Astrocyte (in vitro differentiated cells and primary cell): Measurements from ENCODE around the gene CFAP206. TPM values are rescaled to one million over a fixed set of nuclear protein-coding genes. Genes with fewer than 3 reads are reported as not detected.
A peak's percentile ranks its signal among the peaks of the same experiment; 100 is the strongest.
"Not testable (repeated sequence)": the region's sequence is repeated elsewhere in the genome, so short reads cannot be mapped to it uniquely, and the experiment has no call there.

Experiments used
- DNase-seq: peaks from one replicate; pipeline ENCODE4 v3.0.0-alpha.2; 2010; ENCODE audit warnings: low read depth
- FAIRE-seq: peaks from 2 replicates; lab custom pipeline; 2011; peaks lifted over from hg19 to GRCh38; lab: Jason Lieb, UNC
- H2AFZ ChIP-seq: 2 replicates; pipeline ENCODE4 v1.6.0; 2012; ENCODE audit warnings: low read depth, low read length, inconsistent platforms
- H3K27ac ChIP-seq: 2 replicates; pipeline ENCODE4 v1.5.1; 2011; ENCODE audit warnings: low read depth, low read length, inconsistent platforms
- H3K27me3 ChIP-seq: 2 replicates; pipeline ENCODE4 v1.6.0; 2011; ENCODE audit warnings: low read length, inconsistent platforms; ENCODE audit not compliant: insufficient read depth
- H3K36me3 ChIP-seq: 2 replicates; pipeline ENCODE4 v1.5.1; 2011; ENCODE audit warnings: low read length, inconsistent platforms; ENCODE audit not compliant: insufficient read depth
- H3K4me1 ChIP-seq: 2 replicates; pipeline ENCODE4 v1.5.1; 2011; ENCODE audit warnings: low read length, inconsistent platforms; ENCODE audit not compliant: insufficient read depth
- H3K4me2 ChIP-seq: 2 replicates; pipeline ENCODE4 v1.6.0; 2012; ENCODE audit warnings: low read length, inconsistent platforms
- H3K4me3 ChIP-seq: 2 replicates; pipeline ENCODE4 v1.5.1; 2011; ENCODE audit warnings: low read depth, mild to moderate bottlenecking, low read length, inconsistent platforms; ENCODE audit not compliant: insufficient read depth
- H3K79me2 ChIP-seq: 2 replicates; pipeline ENCODE4 v1.6.0; 2012; ENCODE audit warnings: mild to moderate bottlenecking, low read length, inconsistent platforms; ENCODE audit not compliant: insufficient read depth
- H3K9ac ChIP-seq: 2 replicates; pipeline ENCODE4 v1.6.0; 2012; ENCODE audit warnings: mild to moderate bottlenecking, low read length, inconsistent platforms
- H3K9me3 ChIP-seq: 2 replicates; pipeline ENCODE4 v1.5.1; 2012; ENCODE audit warnings: low read depth, mild to moderate bottlenecking, low read length, inconsistent platforms; ENCODE audit not compliant: insufficient read depth
- H4K20me1 ChIP-seq: 2 replicates; pipeline ENCODE4 v1.6.0; 2012; ENCODE audit warnings: low read length, inconsistent platforms; ENCODE audit not compliant: insufficient read depth
- H3K27ac Mint-ChIP-seq: one replicate; pipeline ENCODE4 v1.8.0; 2021; ENCODE audit warnings: mild to moderate bottlenecking, mixed read lengths; ENCODE audit not compliant: unreplicated experiment
- H3K27me3 Mint-ChIP-seq: one replicate; pipeline ENCODE4 v1.8.0; 2021; ENCODE audit warnings: low read depth, mixed read lengths; ENCODE audit not compliant: unreplicated experiment
- H3K36me3 Mint-ChIP-seq: one replicate; pipeline ENCODE4 v1.8.0; 2021; ENCODE audit warnings: low read depth, mixed read lengths; ENCODE audit not compliant: unreplicated experiment
- H3K4me1 Mint-ChIP-seq: one replicate; pipeline ENCODE4 v1.8.0; 2021; ENCODE audit warnings: low read depth, mixed read lengths; ENCODE audit not compliant: unreplicated experiment
- H3K4me3 Mint-ChIP-seq: one replicate; pipeline ENCODE4 v1.8.0; 2021; ENCODE audit warnings: mild to moderate bottlenecking, moderate library complexity, mixed read lengths; ENCODE audit not compliant: unreplicated experiment
- H3K9me3 Mint-ChIP-seq: one replicate; pipeline ENCODE4 v1.8.0; 2021; ENCODE audit warnings: mild to moderate bottlenecking, mixed read lengths; ENCODE audit not compliant: unreplicated experiment
- EZH2 ChIP-seq: IDR thresholded peaks from 2 replicates; pipeline ENCODE4 v1.6.1; 2012; ENCODE audit warnings: mild to moderate bottlenecking, low read length, inconsistent platforms; ENCODE audit not compliant: insufficient read depth
- total RNA-seq: library from RNA; stranded (reverse); gene quantifications from 2 replicates; pipeline ENCODE4 v1.2.1, GENCODE V29; 2021
- TF ChIP-seq, protein P1 (sequence below): IDR thresholded peaks from 2 replicates; pipeline ENCODE4 v1.5.1; 2011; ENCODE audit warnings: low read depth, mild to moderate bottlenecking, inconsistent platforms, low read length, moderate library complexity; ENCODE audit not compliant: insufficient read depth

CFAP206 gene
- total RNA-seq, 1 donor from 2014 or later, result 0.79 TPM

DNA sequence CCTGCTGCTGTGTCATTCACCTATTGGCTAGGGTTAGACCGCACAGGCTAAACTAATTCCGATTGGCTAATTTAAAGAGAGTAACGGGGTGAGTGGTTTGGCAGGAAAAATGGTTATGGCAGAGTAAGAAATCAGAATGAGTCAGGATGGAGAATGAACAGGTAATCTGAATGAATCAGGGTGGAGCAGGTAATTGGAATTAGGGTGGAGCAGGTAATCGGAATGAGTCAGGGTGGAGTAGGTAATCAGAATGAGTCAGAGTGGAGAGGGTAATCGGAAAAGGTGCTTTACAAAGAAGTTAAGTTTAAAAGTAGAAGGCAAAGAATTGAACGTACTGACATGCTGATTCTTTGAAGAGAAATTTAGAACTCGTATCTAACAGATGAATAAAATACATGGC lies 76.7 kb downstream of the CFAP206 start:
- no peak overlapping the region for H3K4me3 Mint-ChIP-seq
- H3K9me3 ChIP-seq, result no peaks in the 10 kb centered on the region
- H3K4me1 Mint-ChIP-seq, result peaks cover 4% of the 10 kb centered on the region
- no peak overlapping the region for H3K4me2 ChIP-seq
- DNase-seq (no peak), FAIRE-seq (no peak)
- peaks cover 20% of the 10 kb centered on the region for H3K36me3 Mint-ChIP-seq
- H3K27ac ChIP-seq, result no peak overlapping the region
- H3K4me1 ChIP-seq, result peaks cover 9% of the 10 kb centered on the region
- H3K9ac ChIP-seq, result no peak overlapping the region
- TF ChIP-seq EZH2, result no peak
- TF ChIP-seq, protein P1, sequence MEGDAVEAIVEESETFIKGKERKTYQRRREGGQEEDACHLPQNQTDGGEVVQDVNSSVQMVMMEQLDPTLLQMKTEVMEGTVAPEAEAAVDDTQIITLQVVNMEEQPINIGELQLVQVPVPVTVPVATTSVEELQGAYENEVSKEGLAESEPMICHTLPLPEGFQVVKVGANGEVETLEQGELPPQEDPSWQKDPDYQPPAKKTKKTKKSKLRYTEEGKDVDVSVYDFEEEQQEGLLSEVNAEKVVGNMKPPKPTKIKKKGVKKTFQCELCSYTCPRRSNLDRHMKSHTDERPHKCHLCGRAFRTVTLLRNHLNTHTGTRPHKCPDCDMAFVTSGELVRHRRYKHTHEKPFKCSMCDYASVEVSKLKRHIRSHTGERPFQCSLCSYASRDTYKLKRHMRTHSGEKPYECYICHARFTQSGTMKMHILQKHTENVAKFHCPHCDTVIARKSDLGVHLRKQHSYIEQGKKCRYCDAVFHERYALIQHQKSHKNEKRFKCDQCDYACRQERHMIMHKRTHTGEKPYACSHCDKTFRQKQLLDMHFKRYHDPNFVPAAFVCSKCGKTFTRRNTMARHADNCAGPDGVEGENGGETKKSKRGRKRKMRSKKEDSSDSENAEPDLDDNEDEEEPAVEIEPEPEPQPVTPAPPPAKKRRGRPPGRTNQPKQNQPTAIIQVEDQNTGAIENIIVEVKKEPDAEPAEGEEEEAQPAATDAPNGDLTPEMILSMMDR, result no peak
- H3K79me2 ChIP-seq, result no peaks in the 10 kb centered on the region
- no peaks in the 10 kb centered on the region for H3K36me3 ChIP-seq
- no peaks in the 10 kb centered on the region for H3K27me3 ChIP-seq
- H4K20me1 ChIP-seq, result no peaks in the 10 kb centered on the region
- H2AFZ ChIP-seq, result no peak overlapping the region
- no peak overlapping the region for H3K27ac Mint-ChIP-seq
- peaks cover 13% of the 10 kb centered on the region for H3K9me3 Mint-ChIP-seq
- H3K4me3 ChIP-seq, result no peak overlapping the region
- H3K27me3 Mint-ChIP-seq, result no peaks in the 10 kb centered on the region

DNA sequence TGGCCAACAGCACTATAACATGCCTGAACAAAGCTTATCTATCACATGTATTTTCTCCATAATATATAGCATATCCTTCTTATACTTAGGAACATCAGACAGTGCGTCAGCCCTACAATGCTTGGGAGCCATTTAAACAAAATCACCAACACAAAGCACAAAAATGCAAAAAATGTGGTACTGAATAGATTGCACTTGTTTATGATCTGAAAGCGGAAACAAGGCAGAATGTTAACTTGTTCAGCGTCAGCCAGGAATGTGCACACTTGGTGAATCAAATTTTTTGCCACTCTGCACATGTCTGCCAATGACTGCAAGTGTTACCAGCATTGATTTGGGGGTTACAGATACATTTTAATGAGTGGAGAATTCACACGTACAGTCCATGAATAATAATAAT lies 79.8 kb downstream of the CFAP206 start:
- DNase-seq (peak; percentile 19), FAIRE-seq (no peak)
- H3K9ac ChIP-seq, result no peak overlapping the region
- no peaks in the 10 kb centered on the region for H3K79me2 ChIP-seq
- peaks cover 16% of the 10 kb centered on the region for H3K36me3 Mint-ChIP-seq
- no peaks in the 10 kb centered on the region for H3K36me3 ChIP-seq
- H3K4me2 ChIP-seq, result no peak overlapping the region
- H3K27ac Mint-ChIP-seq, result no peak overlapping the region
- H3K9me3 ChIP-seq, result no peaks in the 10 kb centered on the region
- H3K27me3 Mint-ChIP-seq, result no peaks in the 10 kb centered on the region
- H3K4me1 ChIP-seq, result peaks cover 9% of the 10 kb centered on the region
- no peak overlapping the region for H3K27ac ChIP-seq
- no peak overlapping the region for H3K4me3 Mint-ChIP-seq
- no peaks in the 10 kb centered on the region for H3K27me3 ChIP-seq
- H3K9me3 Mint-ChIP-seq, result peaks cover 13% of the 10 kb centered on the region
- TF ChIP-seq EZH2, result no peak
- TF ChIP-seq, protein P1, result no peak
- no peak overlapping the region for H3K4me3 ChIP-seq
- no peaks in the 10 kb centered on the region for H4K20me1 ChIP-seq
- no peak overlapping the region for H2AFZ ChIP-seq
- peaks cover 4% of the 10 kb centered on the region for H3K4me1 Mint-ChIP-seq

DNA sequence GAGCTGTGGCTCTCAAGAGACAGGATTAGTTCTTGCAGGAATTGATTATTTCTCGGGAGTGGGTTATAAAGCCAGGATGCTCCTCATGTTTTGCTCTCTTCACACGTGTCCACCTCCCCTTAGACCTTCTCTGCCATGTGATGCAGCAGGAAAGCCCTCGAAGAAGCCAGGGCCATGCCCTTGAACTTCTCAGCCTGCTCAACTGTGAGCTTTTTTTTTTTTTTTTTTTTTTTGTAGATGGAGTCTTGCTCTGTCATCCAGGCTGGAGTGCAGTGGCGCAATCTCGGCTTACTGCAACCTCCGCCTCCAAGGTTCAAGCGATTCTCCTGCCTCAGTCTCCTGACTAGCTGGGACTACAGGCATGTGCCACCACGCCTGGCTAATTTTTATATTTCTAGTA lies 81.6 kb downstream of the CFAP206 start:
- H3K4me3 ChIP-seq, H3K36me3 Mint-ChIP-seq, H3K9ac ChIP-seq, H3K36me3 ChIP-seq, H3K4me3 Mint-ChIP-seq, DNase-seq, H3K79me2 ChIP-seq, H3K27ac Mint-ChIP-seq, H3K27me3 Mint-ChIP-seq, H3K4me1 ChIP-seq, H3K4me2 ChIP-seq, H2AFZ ChIP-seq, H4K20me1 ChIP-seq, H3K27me3 ChIP-seq, H3K27ac ChIP-seq, H3K9me3 ChIP-seq, FAIRE-seq, H3K4me1 Mint-ChIP-seq, H3K9me3 Mint-ChIP-seq: not testable (repeated sequence)
